ENCODE results near the gene TRAK2.
"Not testable (repeated sequence)": the region's sequence is repeated elsewhere in the genome, so short reads cannot be mapped to it uniquely, and the experiment has no call there.

The TRAK2 gene

GRCh38 chr2:201414099-201415023, 36.9 kb downstream of the TRAK2 start:
- no peak for DNase-seq (ENCODE audit: low read depth)

- no peak for DNase-seq (ENCODE audit: low read depth)
Measured at GRCh38 chr2:201413552-201413951, 37.7 kb downstream of the TRAK2 start.

- no peak for DNase-seq (ENCODE audit: low read depth)
Measured at GRCh38 chr2:201413143-201413542, 38.1 kb downstream of the TRAK2 start.

GRCh38 chr2:201411421-201411820, 39.8 kb downstream of the TRAK2 start:
- DNase-seq (ENCODE audit: low read depth) = peak; percentile 74

GRCh38 chr2:201408931-201409330, 42.3 kb downstream of the TRAK2 start:
- no peak for DNase-seq (ENCODE audit: low read depth)

GRCh38 chr2:201407265-201407664, 44.0 kb downstream of the TRAK2 start:
- no peak for DNase-seq (ENCODE audit: low read depth)

- peak; percentile 77 for DNase-seq (ENCODE audit: low read depth)
Measured at GRCh38 chr2:201406077-201406662, 45.1 kb downstream of the TRAK2 start.

- no peak for DNase-seq (ENCODE audit: low read depth)
Measured at GRCh38 chr2:201404699-201405280, 46.5 kb downstream of the TRAK2 start.

- DNase-seq (ENCODE audit: low read depth) = no peak
Measured at GRCh38 chr2:201403880-201404279, 47.4 kb downstream of the TRAK2 start.

- DNase-seq (ENCODE audit: low read depth) = no peak
Measured at GRCh38 chr2:201402651-201403562, 48.4 kb downstream of the TRAK2 start.

GRCh38 chr2:201401815-201402214, 49.4 kb downstream of the TRAK2 start:
- DNase-seq (ENCODE audit: low read depth) = no peak

- DNase-seq (ENCODE audit: low read depth) = no peak
Measured at GRCh38 chr2:201396595-201396994, 54.7 kb downstream of the TRAK2 start.

GRCh38 chr2:201383136-201383535, 68.1 kb downstream of the TRAK2 start:
- DNase-seq (ENCODE audit: low read depth) = no peak

- no peak for DNase-seq (ENCODE audit: low read depth)
Measured at GRCh38 chr2:201378496-201379397, 72.5 kb downstream of the TRAK2 start.

- DNase-seq (ENCODE audit: low read depth) = no peak
Measured at GRCh38 chr2:201377218-201377617, 74.0 kb downstream of the TRAK2 start.

- DNase-seq (ENCODE audit: low read depth) = no peak
Measured at GRCh38 chr2:201369775-201370174, 81.5 kb downstream of the TRAK2 start.

GRCh38 chr2:201369318-201369717, 81.9 kb downstream of the TRAK2 start:
- not testable (repeated sequence) for DNase-seq (ENCODE audit: low read depth)

GRCh38 chr2:201366146-201366545, 85.1 kb downstream of the TRAK2 start:
- no peak for DNase-seq (ENCODE audit: low read depth)

GRCh38 chr2:201363857-201364560, 87.2 kb downstream of the TRAK2 start:
- DNase-seq (ENCODE audit: low read depth) = peak; percentile 31

- DNase-seq (ENCODE audit: low read depth) = no peak
Measured at GRCh38 chr2:201362396-201362795, 88.9 kb downstream of the TRAK2 start.

All from stromal cell of bone marrow (primary cell).